ENCODE results near the gene PLEKHM3. TPM values are rescaled to one million over a fixed set of nuclear protein-coding genes. Genes with fewer than 3 reads are reported as not detected.

PLEKHM3 gene
- total and polyA plus RNA-seq, 2 experiments from 2014 or later, result 6.7 to 8.0 TPM

GRCh38 chr2:207884127-207884526 is 141.2 kb downstream of the PLEKHM3 start:
- H3K27ac ChIP-seq, result no peak overlapping the region
- no peaks in the 10 kb centered on the region for H3K36me3 ChIP-seq
- no peaks in the 10 kb centered on the region for H3K9me3 ChIP-seq (ENCODE audit: low read depth)
- peaks cover 6% of the 10 kb centered on the region for H3K4me1 ChIP-seq (ENCODE audit: low read depth)
- no peaks in the 10 kb centered on the region for H3K27me3 ChIP-seq
- DNase-seq (ENCODE audit: low read depth in 1 of 2, low spot score in 1 of 2), result no peak
- TF ChIP-seq, protein P1, sequence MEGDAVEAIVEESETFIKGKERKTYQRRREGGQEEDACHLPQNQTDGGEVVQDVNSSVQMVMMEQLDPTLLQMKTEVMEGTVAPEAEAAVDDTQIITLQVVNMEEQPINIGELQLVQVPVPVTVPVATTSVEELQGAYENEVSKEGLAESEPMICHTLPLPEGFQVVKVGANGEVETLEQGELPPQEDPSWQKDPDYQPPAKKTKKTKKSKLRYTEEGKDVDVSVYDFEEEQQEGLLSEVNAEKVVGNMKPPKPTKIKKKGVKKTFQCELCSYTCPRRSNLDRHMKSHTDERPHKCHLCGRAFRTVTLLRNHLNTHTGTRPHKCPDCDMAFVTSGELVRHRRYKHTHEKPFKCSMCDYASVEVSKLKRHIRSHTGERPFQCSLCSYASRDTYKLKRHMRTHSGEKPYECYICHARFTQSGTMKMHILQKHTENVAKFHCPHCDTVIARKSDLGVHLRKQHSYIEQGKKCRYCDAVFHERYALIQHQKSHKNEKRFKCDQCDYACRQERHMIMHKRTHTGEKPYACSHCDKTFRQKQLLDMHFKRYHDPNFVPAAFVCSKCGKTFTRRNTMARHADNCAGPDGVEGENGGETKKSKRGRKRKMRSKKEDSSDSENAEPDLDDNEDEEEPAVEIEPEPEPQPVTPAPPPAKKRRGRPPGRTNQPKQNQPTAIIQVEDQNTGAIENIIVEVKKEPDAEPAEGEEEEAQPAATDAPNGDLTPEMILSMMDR (IDR thresholded peaks at IDR 0.05; ENCODE audit: low read depth, low read length), result no peak
- H3K4me3 ChIP-seq, result no peak overlapping the region

- Histone ChIP-seq H3K27ac (no peak overlapping the region), H3K4me3 (no peak overlapping the region), H3K9me3 (ENCODE audit: low read depth) (no peaks in the 10 kb centered on the region), H3K36me3 (no peaks in the 10 kb centered on the region), H3K27me3 (no peaks in the 10 kb centered on the region), H3K4me1 (ENCODE audit: low read depth) (peaks cover 6% of the 10 kb centered on the region)
- DNase-seq (ENCODE audit: low read depth in 1 of 2, low spot score in 1 of 2), result no peak
- TF ChIP-seq, protein P1 (IDR thresholded peaks at IDR 0.05; ENCODE audit: low read depth, low read length), result no peak
These were observed 142.1 kb downstream of the PLEKHM3 start for GRCh38 chr2:207883002-207883780.

- TF ChIP-seq, protein P1 (IDR thresholded peaks at IDR 0.05; ENCODE audit: low read depth, low read length), result no peak
- no peaks in the 10 kb centered on the region for H3K4me1 ChIP-seq (ENCODE audit: low read depth)
- no peaks in the 10 kb centered on the region for H3K36me3 ChIP-seq
- no peak overlapping the region for H3K27ac ChIP-seq
- DNase-seq (ENCODE audit: low read depth in 1 of 2, low spot score in 1 of 2), result peak in 1 of 2 donors; percentile 11
- no peaks in the 10 kb centered on the region for H3K9me3 ChIP-seq (ENCODE audit: low read depth)
- no peak overlapping the region for H3K4me3 ChIP-seq
- H3K27me3 ChIP-seq, result no peaks in the 10 kb centered on the region
These were observed 143.4 kb downstream of the PLEKHM3 start for GRCh38 chr2:207881902-207882301.

GRCh38 chr2:207879536-207879935 is 145.8 kb downstream of the PLEKHM3 start:
- Histone ChIP-seq H3K9me3 (ENCODE audit: low read depth) (no peaks in the 10 kb centered on the region), H3K36me3 (no peaks in the 10 kb centered on the region), H3K4me1 (ENCODE audit: low read depth) (no peaks in the 10 kb centered on the region), H3K27me3 (no peaks in the 10 kb centered on the region), H3K27ac (no peak overlapping the region), H3K4me3 (no peak overlapping the region)
- no peak for DNase-seq (ENCODE audit: low read depth in 1 of 2, low spot score in 1 of 2)
- TF ChIP-seq, protein P1 (IDR thresholded peaks at IDR 0.05; ENCODE audit: low read depth, low read length), result no peak

GRCh38 chr2:207876842-207877535 is 148.3 kb downstream of the PLEKHM3 start:
- TF ChIP-seq, protein P1 (IDR thresholded peaks at IDR 0.05; ENCODE audit: low read depth, low read length), result no peak
- H3K27me3 ChIP-seq, result no peaks in the 10 kb centered on the region
- no peak overlapping the region for H3K27ac ChIP-seq
- H3K4me1 ChIP-seq (ENCODE audit: low read depth), result no peaks in the 10 kb centered on the region
- no peak overlapping the region for H3K4me3 ChIP-seq
- no peaks in the 10 kb centered on the region for H3K9me3 ChIP-seq (ENCODE audit: low read depth)
- H3K36me3 ChIP-seq, result no peaks in the 10 kb centered on the region
- peak in 1 of 2 donors; percentile 40 for DNase-seq (ENCODE audit: low read depth in 1 of 2, low spot score in 1 of 2)
